AG04449 (cell line): ENCODE measurements around the gene RAB11A.

Experiments used
- CTCF ChIA-PET: fragments of 350-600 bp; formaldehyde crosslinking; extraction: SDS; loops from one replicate; lab custom pipeline; 2021; ENCODE audit warnings: antibody characterized with exemption; lab: Yijun Ruan, JAX
- POLR2A ChIA-PET: fragments of 400-600, 350-600 bp; formaldehyde crosslinking; extraction: SDS; loops from one replicate; lab custom pipeline; 2020; ENCODE audit warnings: antibody characterized with exemption, inconsistent platforms; lab: Yijun Ruan, JAX
- DNase-seq: peaks from one replicate; pipeline ENCODE4 v3.0.0-alpha.2; 2010; ENCODE audit warnings: low read depth, low spot score
- H3K4me3 ChIP-seq: 2 replicates; pipeline ENCODE4 v1.5.1; 2011; ENCODE audit warnings: low read depth, mild to moderate bottlenecking, control low read depth, low read length
- TF ChIP-seq, protein P1 (sequence below): IDR thresholded peaks from one replicate; pipeline ENCODE4 v1.5.1; 2011; ENCODE audit warnings: mild to moderate bottlenecking, moderate library complexity, low read length, control low read depth, inconsistent platforms; ENCODE audit not compliant: insufficient read depth; ENCODE audit errors: missing control alignments

The RAB11A gene

DNA sequence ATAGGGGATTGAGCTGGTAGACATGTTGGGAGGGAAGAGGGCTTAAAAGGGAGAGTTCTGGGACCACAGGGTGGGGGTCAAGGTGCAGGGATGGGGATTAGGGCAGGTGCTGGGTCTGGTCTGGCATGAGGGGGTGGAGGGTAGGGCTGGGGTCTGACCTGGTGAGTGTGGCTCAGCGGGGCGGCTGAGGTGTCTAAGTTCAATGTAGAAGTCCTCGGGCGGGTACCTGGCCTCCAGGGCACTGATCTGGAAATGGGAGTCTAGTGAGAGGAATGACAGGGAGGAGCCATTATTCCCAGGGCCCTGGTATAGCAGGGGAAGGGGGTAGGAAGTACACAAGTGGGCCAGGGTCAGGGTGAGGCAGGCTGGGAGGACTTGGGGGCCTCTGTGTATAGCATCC is 39.6 kb downstream of the RAB11A start:
- ChIA-PET CTCF (no interaction called here), POLR2A (no interaction called here)
- no peak for DNase-seq
- no peak overlapping the region for H3K4me3 ChIP-seq
- TF ChIP-seq, protein P1, sequence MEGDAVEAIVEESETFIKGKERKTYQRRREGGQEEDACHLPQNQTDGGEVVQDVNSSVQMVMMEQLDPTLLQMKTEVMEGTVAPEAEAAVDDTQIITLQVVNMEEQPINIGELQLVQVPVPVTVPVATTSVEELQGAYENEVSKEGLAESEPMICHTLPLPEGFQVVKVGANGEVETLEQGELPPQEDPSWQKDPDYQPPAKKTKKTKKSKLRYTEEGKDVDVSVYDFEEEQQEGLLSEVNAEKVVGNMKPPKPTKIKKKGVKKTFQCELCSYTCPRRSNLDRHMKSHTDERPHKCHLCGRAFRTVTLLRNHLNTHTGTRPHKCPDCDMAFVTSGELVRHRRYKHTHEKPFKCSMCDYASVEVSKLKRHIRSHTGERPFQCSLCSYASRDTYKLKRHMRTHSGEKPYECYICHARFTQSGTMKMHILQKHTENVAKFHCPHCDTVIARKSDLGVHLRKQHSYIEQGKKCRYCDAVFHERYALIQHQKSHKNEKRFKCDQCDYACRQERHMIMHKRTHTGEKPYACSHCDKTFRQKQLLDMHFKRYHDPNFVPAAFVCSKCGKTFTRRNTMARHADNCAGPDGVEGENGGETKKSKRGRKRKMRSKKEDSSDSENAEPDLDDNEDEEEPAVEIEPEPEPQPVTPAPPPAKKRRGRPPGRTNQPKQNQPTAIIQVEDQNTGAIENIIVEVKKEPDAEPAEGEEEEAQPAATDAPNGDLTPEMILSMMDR = no peak

DNA sequence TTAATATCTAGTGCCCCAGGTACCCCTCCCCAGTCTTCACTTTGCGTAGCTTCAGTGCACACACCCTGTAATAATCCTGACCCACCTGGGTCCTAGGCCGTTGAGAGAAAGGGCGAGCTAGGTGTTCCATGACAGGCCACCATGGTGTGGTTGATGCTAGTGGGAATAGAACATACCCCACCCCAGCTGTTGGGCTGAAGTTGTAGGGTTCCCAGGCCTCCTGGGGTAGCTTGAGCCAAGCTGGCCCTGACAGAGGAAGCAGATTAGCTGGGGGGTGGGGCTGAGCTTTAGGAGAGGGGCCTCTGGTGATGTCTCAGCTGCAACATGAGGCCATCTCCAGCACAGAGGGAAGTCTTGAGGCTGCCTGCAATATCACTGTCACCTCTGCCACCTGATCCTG is 40.5 kb downstream of the RAB11A start:
- TF ChIP-seq, protein P1 = no peak
- CTCF ChIA-PET = no interaction called here
- no peak for DNase-seq
- POLR2A ChIA-PET = no interaction called here
- no peak overlapping the region for H3K4me3 ChIP-seq

GRCh38 chr15:65910341-65910740 is 41.0 kb downstream of the RAB11A start:
- DNase-seq = no peak
- ChIA-PET CTCF (no interaction called here), POLR2A (interaction anchor here (0.5 kb wide), 1 partner anchor 1215 kb away, joined by 3 read pairs; no protein-coding TSS in a partner anchor)
- TF ChIP-seq, protein P1 = no peak
- H3K4me3 ChIP-seq = no peak overlapping the region

- no peak for DNase-seq
- CTCF ChIA-PET = interaction anchor here (1.1 kb wide), 1 partner anchor 56 kb away, joined by 3 read pairs; no protein-coding TSS in a partner anchor
- no peak overlapping the region for H3K4me3 ChIP-seq
- TF ChIP-seq, protein P1 = no peak
- POLR2A ChIA-PET = no interaction called here
Observed at GRCh38 chr15:65912235-65912634, 42.9 kb downstream of the RAB11A start.

DNA sequence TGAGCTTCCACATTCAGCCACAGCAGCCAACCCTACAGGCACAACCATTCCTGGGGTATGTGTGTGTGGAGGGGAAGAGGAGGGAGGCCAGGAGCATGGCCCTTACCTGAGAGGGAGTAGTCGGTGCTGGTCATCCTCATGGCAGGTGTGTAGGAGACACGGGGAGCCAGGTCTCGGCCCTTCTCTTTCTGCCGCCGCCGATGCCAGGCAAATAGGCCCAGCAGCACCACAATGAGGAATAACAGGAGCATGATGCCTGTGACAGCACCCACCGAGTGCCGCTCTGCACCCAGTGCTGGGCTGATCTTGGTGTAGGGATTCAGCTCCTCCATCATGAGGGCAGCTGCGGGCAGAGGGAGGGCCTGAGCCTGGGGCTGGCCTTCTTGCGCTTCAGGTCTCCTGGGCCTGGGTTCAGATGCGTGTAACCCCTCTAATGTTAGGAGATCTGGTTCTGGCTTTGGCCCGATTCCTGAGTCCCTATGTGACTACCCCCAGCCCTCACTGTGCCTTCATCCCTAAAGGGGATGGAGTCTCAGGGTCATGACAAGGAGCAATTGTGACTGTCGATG is 44.4 kb downstream of the RAB11A start:
- DNase-seq = no peak
- CTCF ChIA-PET = interaction anchor here (1.0 to 3.8 kb wide), 3 partner anchors 17 to 374 kb away, joined by 3 to 21 read pairs (median 3); no protein-coding TSS in a partner anchor
- TF ChIP-seq, protein P1 = no peak
- POLR2A ChIA-PET = no interaction called here
- no peak overlapping the region for H3K4me3 ChIP-seq

GRCh38 chr15:65914386-65914785 is 45.1 kb downstream of the RAB11A start:
- DNase-seq = no peak
- H3K4me3 ChIP-seq = no peak overlapping the region
- TF ChIP-seq, protein P1 = no peak
- ChIA-PET POLR2A (no interaction called here), CTCF (interaction anchor here (3.8 kb wide), 1 partner anchor 374 kb away, joined by 21 read pairs; no protein-coding TSS in a partner anchor)
